Natural killer cell (primary cell): Measurements from ENCODE around the gene CASQ2. TPM values are rescaled to one million over a fixed set of nuclear protein-coding genes. Genes with fewer than 3 reads are reported as not detected.

Experiments
- ATAC-seq, 3 donors: fragments of 150-1000 bp in 2 of 3; fragments of 200-7000 bp in 1 of 3; cut with Tn5 transposase; 1 replicate in 1 of 3; 2 replicates in 2 of 3; pipeline ENCODE4 v1.10.0; 2021; ENCODE audit warnings: mild to moderate bottlenecking in 2 of 3, moderate library complexity in 2 of 3
- DNase-seq, 2 donors: peaks; one replicate each; pipeline versions ENCODE4 v3.0.0 to v3.0.0-alpha.2; 2013 to 2021; ENCODE audit warnings: mixed read lengths in 1 of 2
- H3K27ac ChIP-seq: one replicate; pipeline ENCODE4 v1.5.1; 2013; ENCODE audit warnings: mild to moderate bottlenecking, low read length
- H3K27me3 ChIP-seq: one replicate; pipeline ENCODE4 v1.6.1; 2013; ENCODE audit warnings: low read length; ENCODE audit not compliant: control insufficient read depth, insufficient read depth
- H3K36me3 ChIP-seq: one replicate; pipeline ENCODE4 v1.6.1; 2013; ENCODE audit warnings: low read length; ENCODE audit not compliant: control insufficient read depth, insufficient read depth
- H3K4me1 ChIP-seq: one replicate; pipeline ENCODE4 v1.6.1; 2013; ENCODE audit warnings: low read length; ENCODE audit not compliant: control insufficient read depth, insufficient read depth
- H3K4me3 ChIP-seq: one replicate; pipeline ENCODE4 v1.5.1; 2013; ENCODE audit warnings: low read length
- H3K9me3 ChIP-seq: one replicate; pipeline ENCODE4 v1.6.1; 2013; ENCODE audit warnings: low read length; ENCODE audit not compliant: control insufficient read depth, insufficient read depth
- H3K27ac Mint-ChIP-seq, 2 donors: one replicate each; pipeline ENCODE4 v1.8.0; 2022; ENCODE audit warnings: mild to moderate bottlenecking in 2 of 2, mixed read lengths in 2 of 2, moderate library complexity in 1 of 2
- H3K27me3 Mint-ChIP-seq, 2 donors: one replicate each; pipeline ENCODE4 v1.8.0; 2022; ENCODE audit warnings: low read depth in 2 of 2, mixed read lengths in 2 of 2
- H3K36me3 Mint-ChIP-seq: one replicate; pipeline ENCODE4 v1.8.0; 2022; ENCODE audit warnings: mixed read lengths
- H3K4me1 Mint-ChIP-seq, 2 donors: one replicate each; pipeline ENCODE4 v1.8.0; 2022; ENCODE audit warnings: mixed read lengths in 2 of 2
- H3K4me3 Mint-ChIP-seq: one replicate; pipeline ENCODE4 v1.8.0; 2022; ENCODE audit warnings: mild to moderate bottlenecking, moderate library complexity, mixed read lengths
- H3K9me3 Mint-ChIP-seq, 2 donors: one replicate each; pipeline ENCODE4 v1.8.0; 2022; ENCODE audit warnings: mixed read lengths in 2 of 2
- WGBS: methylation state at CpG from one replicate; pipeline ENCODE4 v1.1.7; 2013; ENCODE audit warnings: missing lambda C conversion rate; ENCODE audit not compliant: insufficient coverage; 5-methylcytosine and 5-hydroxymethylcytosine counted together
- intact Hi-C: fragments of 100-400 bp; cut with micrococcal nuclease; formaldehyde crosslinking; loops from one replicate; pipeline ENCODE4 v1.14.2; 2022
- total RNA-seq, 4 donors: library from RNA; stranded (reverse); fragments of 120-200 nt in 1 of 4; gene quantifications; one replicate each; pipeline versions ENCODE4 v1.2.3 to v1.2.4, GENCODE V29; 2013 to 2022
- TF ChIP-seq, protein P1 (sequence below): fragments of 200-600 bp; IDR thresholded peaks from one replicate; pipeline ENCODE4 v1.8.0; 2022; ENCODE audit warnings: antibody characterized with exemption

Gene CASQ2
- total RNA-seq, 3 donors from 2014 or later (not counting 1 experiment from before 2014, with no cell fraction given), result not detected

GRCh38 chr1:115811140-115811828 lies 42.8 kb upstream of the CASQ2 start:
- H3K27ac ChIP-seq, result no peak overlapping the region
- no peaks in the 10 kb centered on the region for H3K4me1 Mint-ChIP-seq
- no peaks in the 10 kb centered on the region for H3K9me3 Mint-ChIP-seq
- TF ChIP-seq, protein P1, sequence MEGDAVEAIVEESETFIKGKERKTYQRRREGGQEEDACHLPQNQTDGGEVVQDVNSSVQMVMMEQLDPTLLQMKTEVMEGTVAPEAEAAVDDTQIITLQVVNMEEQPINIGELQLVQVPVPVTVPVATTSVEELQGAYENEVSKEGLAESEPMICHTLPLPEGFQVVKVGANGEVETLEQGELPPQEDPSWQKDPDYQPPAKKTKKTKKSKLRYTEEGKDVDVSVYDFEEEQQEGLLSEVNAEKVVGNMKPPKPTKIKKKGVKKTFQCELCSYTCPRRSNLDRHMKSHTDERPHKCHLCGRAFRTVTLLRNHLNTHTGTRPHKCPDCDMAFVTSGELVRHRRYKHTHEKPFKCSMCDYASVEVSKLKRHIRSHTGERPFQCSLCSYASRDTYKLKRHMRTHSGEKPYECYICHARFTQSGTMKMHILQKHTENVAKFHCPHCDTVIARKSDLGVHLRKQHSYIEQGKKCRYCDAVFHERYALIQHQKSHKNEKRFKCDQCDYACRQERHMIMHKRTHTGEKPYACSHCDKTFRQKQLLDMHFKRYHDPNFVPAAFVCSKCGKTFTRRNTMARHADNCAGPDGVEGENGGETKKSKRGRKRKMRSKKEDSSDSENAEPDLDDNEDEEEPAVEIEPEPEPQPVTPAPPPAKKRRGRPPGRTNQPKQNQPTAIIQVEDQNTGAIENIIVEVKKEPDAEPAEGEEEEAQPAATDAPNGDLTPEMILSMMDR, result no peak
- no peaks in the 10 kb centered on the region for H3K9me3 ChIP-seq
- 80% methylated on average over 3 of the region's 3 CpGs for WGBS
- no peak overlapping the region for H3K4me3 Mint-ChIP-seq
- peaks cover 10 to 31% of the 10 kb centered on the region in 2 donors for H3K27me3 Mint-ChIP-seq
- no peaks in the 10 kb centered on the region for H3K27me3 ChIP-seq
- ATAC-seq (no peak), DNase-seq (no peak)
- intact Hi-C loops, result no loop called here
- H3K4me1 ChIP-seq, result no peaks in the 10 kb centered on the region
- no peak overlapping the region for H3K27ac Mint-ChIP-seq
- H3K4me3 ChIP-seq, result no peak overlapping the region
- H3K36me3 ChIP-seq, result no peaks in the 10 kb centered on the region
- H3K36me3 Mint-ChIP-seq, result no peaks in the 10 kb centered on the region

DNA sequence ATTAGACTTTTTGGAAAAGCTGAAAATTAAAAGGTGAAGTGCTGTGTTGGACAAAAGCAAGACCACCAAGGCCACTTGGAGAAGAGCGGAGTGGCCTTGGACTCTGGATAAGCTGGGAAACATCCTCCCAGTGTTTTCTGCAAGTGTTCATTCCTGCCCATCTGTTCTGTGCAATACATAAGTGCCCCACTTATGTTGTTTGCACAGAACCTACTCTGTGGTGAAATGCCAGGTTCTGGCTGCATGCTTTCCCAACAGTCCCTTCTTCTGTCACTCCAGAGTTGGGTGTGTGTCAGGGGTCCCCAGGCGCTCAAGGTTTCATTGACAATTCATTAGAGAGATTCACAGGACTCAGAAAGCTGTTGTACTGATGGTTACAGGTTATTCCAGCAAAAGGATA lies 42.1 kb upstream of the CASQ2 start:
- no peaks in the 10 kb centered on the region for H3K36me3 Mint-ChIP-seq
- intact Hi-C loops, result no loop called here
- TF ChIP-seq, protein P1, result no peak
- H3K27me3 ChIP-seq, result no peaks in the 10 kb centered on the region
- no peak for DNase-seq
- no peaks in the 10 kb centered on the region for H3K9me3 Mint-ChIP-seq
- no peak overlapping the region for H3K4me3 ChIP-seq
- no peaks in the 10 kb centered on the region for H3K9me3 ChIP-seq
- H3K4me1 ChIP-seq, result no peaks in the 10 kb centered on the region
- H3K36me3 ChIP-seq, result no peaks in the 10 kb centered on the region
- 94% methylated on average over 2 of the region's 2 CpGs for WGBS
- H3K27ac ChIP-seq, result no peak overlapping the region
- H3K27ac Mint-ChIP-seq, result no peak overlapping the region
- H3K27me3 Mint-ChIP-seq, result peaks cover 11 to 32% of the 10 kb centered on the region in 2 donors
- H3K4me1 Mint-ChIP-seq, result no peaks in the 10 kb centered on the region
- no peak overlapping the region for H3K4me3 Mint-ChIP-seq
- ATAC-seq, result no peak

GRCh38 chr1:115809847-115810246 lies 41.3 kb upstream of the CASQ2 start:
- Histone ChIP-seq H3K9me3 (no peaks in the 10 kb centered on the region), H3K4me3 (no peak overlapping the region), H3K36me3 (no peaks in the 10 kb centered on the region), H3K27me3 (no peaks in the 10 kb centered on the region), H3K4me1 (no peaks in the 10 kb centered on the region), H3K27ac (no peak overlapping the region)
- Mint-ChIP-seq H3K27ac (no peak overlapping the region), H3K27me3 (peaks cover 14 to 38% of the 10 kb centered on the region in 2 donors), H3K4me1 (no peaks in the 10 kb centered on the region), H3K36me3 (no peaks in the 10 kb centered on the region), H3K4me3 (no peak overlapping the region), H3K9me3 (no peaks in the 10 kb centered on the region)
- WGBS, result 58% methylated on average over 2 of the region's 2 CpGs
- TF ChIP-seq, protein P1, result no peak
- intact Hi-C loops, result loop anchor here (5.0 kb wide), 1 partner anchor 687 kb away; no protein-coding TSS in a partner anchor
- DNase-seq, result no peak
- no peak for ATAC-seq

DNA sequence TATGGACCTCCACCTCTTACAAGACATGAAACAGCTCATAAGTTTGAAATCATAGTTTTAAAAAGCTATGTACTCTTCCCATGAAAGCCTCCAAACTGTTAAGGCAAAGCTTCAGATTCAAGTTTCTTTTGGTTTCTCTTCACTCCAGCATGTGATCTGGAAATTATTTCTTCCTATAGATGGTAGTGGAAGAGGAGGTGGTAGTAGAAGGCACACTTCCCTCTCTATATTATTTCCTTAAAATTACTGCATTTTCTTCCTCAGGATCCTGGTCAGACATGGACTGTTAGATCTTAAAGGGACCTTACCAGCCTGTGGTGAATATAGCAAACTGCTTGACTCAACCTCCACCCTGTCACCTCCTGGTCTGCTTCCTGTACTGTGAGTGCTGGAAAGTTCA lies 40.6 kb upstream of the CASQ2 start:
- Mint-ChIP-seq H3K9me3 (no peaks in the 10 kb centered on the region), H3K27ac (no peak overlapping the region), H3K27me3 (peaks cover 12 to 40% of the 10 kb centered on the region in 2 donors), H3K36me3 (no peaks in the 10 kb centered on the region), H3K4me1 (no peaks in the 10 kb centered on the region), H3K4me3 (no peak overlapping the region)
- H3K27me3 ChIP-seq, result no peaks in the 10 kb centered on the region
- ATAC-seq (no peak), DNase-seq (no peak)
- no peak overlapping the region for H3K27ac ChIP-seq
- intact Hi-C loops, result loop anchor here (5.0 kb wide), 1 partner anchor 688 kb away; no protein-coding TSS in a partner anchor
- H3K4me3 ChIP-seq, result no peak overlapping the region
- no peaks in the 10 kb centered on the region for H3K9me3 ChIP-seq
- H3K36me3 ChIP-seq, result no peaks in the 10 kb centered on the region
- TF ChIP-seq, protein P1, result no peak
- no peaks in the 10 kb centered on the region for H3K4me1 ChIP-seq
